ENCODE results near the gene TNFRSF25.
"Not testable (repeated sequence)": the region's sequence is repeated elsewhere in the genome, so short reads cannot be mapped to it uniquely, and the experiment has no call there.

TNFRSF25 gene

DNA sequence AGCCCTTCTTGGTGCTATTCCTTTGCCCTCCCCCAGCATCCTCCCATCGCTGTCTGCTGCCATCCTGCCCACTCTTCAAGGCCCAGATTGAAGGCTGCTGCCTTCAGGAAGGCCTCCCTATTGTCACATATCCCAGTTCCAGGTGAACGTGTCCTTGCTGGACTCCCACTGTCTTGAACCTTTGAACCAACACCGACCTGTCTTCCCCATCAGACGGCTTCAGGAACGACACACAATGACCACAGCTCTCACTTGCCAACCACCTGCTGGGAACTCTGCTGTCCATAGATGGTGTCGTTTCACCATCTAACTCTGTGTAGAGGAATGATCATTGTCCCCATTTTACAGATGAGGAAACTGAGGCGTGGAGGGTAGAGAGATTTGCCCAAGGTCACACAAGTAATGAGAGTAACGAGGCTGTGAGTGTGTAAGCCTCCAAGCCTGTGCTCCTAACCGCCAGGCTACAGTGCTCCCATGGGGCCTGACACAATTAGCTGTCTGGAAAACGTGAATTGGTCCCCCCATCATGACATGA, 35.4 kb upstream of the TNFRSF25 start:
- DNase-seq: no peak

DNA sequence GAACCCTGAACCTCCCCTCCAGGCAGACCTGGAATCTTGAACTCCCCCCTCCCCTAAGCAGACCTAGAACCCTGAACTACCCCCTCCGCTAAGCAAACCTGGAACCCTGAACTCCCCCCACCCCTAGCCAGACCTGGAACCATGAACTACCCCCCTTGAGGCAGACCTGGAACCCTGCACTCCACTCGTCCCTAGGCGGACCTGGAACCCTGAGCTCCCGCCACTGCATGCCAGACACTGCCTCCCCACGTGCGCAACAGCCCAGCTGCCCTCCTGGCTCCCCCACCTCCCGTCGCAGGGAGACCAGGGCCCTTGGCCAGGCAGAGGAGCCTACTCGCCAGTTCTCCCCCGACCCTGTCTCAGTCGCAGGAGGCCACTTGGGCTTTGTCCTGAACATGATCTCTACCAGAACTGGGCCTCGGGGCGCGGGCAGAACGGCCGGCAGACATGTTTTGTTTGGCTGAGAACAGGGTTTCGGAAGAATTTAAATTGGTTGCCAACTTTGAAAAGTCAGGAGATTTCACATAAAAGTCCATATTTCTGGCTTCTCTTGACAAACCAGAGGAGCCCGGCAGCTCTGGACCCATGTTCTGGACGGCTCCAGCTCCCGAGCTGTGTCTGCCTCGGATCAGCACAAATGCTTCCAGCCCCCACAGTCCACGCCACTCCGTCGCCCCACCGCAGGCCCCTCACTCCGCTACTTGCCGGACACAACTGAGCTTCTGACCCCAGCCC, 34.7 kb upstream of the TNFRSF25 start:
- DNase-seq: no peak

DNA sequence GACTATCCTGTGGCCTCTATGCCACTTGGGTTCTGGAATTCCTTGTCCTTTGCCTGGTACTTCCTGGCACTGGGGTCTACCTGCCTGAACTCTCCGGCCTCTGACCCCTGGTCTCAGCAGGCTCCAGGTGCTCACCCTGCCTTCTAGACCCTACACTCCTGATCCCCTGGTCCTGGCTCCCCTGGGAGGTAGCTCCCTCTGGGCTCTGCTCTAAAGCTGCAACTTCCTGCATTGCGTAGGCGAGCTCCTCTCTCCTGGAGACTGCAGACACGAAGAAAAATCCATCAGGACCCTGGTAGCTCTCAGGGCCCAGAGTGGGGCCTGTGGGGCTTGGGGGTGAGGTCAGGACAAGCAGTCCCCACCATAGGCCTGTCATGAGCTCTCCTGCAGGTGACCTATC, 33.3 kb upstream of the TNFRSF25 start:
- no peak for DNase-seq

GRCh38 chr1:6498576-6499111, 32.7 kb upstream of the TNFRSF25 start:
- no peak for DNase-seq

DNA sequence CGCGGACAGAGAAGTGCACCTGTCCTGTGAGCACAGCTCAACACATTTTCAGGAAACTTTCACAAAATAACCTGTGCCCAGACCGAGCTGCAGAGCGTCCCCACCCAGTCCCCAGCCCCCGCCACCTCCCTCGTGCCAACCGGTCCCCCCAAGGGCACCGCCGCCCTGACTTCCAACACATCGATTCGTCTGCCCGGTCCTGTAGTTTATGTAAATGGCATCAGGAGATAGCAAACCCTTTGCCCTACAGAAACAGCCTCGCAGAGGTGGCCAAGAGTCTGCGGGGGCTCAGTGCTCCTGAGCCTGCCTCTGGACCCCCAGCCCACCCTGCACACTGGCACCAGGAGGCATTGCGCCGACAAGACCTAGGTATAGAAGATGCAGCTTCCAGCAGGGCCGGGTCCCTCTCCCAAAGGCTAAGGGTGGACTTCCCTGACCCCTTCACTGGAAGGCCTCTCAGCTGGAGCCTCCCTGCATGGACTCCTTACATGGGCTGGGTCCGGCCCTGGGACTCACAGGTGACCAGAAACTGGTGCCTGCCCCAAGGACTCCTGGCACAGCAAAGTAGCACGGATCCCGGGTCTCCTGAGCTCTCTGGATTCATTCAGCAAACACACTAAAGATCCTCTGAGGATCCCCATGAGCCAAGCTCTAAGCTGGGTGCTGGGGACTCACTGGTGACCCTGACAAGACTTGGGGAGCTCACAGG, 32.0 kb upstream of the TNFRSF25 start:
- no peak for DNase-seq

GRCh38 chr1:6497215-6497866, 31.4 kb upstream of the TNFRSF25 start:
- peak; percentile 62 for DNase-seq

DNA sequence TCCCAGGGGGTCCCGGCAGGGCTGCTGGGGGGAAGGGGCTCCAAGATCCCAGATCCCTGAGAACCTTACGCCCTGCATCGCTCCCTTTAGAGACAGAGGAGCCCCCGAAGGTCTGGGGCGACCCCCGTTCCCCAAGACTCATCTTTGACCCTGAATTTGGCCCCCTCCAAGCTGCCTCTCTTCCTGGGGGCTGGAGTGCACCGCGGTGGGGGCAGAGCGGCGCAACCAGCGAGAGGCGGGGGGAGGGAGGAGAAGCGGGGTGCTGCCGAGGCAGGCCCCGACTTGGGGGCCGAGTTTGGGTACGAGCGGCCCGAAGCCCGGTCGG, 30.9 kb upstream of the TNFRSF25 start:
- no peak for DNase-seq

DNA sequence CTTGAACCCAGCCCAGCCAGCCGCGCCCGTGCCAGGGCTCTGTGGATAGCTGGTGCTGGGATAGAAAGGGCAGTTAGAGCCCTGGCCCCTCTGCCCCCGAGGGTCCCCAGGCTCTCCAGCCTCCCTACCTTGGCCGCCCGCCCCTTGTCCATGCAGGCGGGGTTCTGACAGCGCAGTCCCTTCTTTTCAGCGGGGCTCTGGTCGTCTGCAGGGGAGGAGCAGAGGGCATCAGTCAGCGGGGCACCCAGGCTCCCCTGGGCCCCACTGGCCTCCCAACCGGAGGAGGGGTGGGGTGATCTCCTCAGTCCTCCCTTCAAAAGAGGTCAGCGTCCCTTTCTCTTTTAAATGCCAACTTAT, 30.4 kb upstream of the TNFRSF25 start:
- DNase-seq: no peak

- no peak for DNase-seq
Measured at GRCh38 chr1:6495540-6496364, 29.8 kb upstream of the TNFRSF25 start.

DNA sequence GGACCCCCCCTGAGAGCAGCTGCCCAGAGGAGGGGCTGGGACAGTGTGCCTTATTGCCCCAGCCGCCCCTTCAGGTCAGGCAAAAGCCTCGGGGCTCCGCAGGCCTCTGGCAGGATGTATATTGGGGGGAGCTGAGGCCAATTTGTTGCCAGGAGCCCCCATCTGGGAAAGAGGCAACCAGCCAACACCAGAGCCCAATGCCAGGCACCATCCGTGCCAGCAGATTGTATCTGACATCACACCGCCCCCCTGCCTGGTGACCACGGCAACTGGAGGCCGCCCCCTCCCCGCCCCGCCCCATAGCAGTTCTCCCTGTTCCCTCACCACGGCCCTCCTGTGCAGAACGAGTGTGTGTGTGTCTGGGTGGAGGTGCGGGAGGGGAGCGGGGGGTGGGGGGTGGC, 29.1 kb upstream of the TNFRSF25 start:
- no peak for DNase-seq

GRCh38 chr1:6494627-6495026, 28.7 kb upstream of the TNFRSF25 start:
- no peak for DNase-seq

DNA sequence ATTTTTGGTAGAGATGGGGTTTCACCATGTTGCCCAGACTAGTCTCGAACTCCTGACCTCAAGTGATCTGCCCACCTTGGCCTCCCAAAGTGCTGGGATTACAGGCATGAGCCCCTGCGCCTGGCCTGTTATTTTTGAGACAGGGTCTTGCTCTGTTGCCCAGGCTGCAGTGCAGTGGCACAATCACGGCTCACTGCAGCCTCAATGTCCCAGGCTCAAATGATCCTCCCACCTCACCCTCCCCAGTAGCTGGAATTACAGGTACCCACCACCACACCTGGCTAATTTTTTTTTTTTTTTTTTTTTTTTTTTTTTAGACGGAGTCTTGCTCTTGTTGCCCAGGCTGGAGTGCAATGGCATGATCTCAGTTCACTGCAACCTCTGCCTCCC, 27.9 kb upstream of the TNFRSF25 start:
- DNase-seq: not testable (repeated sequence)

DNA sequence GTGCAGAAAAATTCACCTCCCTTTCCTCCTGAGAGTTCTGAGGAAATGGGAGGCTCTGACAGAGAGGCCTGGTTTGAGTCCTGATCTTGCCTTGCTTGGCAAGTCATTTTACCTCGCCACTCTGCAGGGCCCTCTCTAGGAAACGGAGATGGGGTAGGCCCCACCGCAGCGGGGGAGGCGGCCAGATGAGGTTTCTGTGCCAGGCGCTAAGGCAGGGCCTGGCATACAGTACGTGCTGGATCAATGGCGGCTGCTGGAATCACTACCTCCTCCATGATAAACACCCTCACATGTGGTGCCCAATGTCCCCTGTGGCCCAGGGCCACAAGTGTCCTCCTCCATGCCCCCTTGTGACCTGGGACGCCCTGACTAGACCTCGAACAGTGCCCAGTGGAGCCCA, 26.0 kb upstream of the TNFRSF25 start:
- DNase-seq: no peak

- DNase-seq: no peak
Measured at GRCh38 chr1:6491480-6491962, 25.5 kb upstream of the TNFRSF25 start, which contains the start of gene PLEKHG5. PLEKHG5 (minus strand) TSS chr1:6491667; CDS start chr1:6477571, 14,096 bp downstream.

- DNase-seq: no peak
Measured at GRCh38 chr1:6491081-6491449, 25.1 kb upstream of the TNFRSF25 start.

- peak; percentile 56 for DNase-seq
Measured at GRCh38 chr1:6490181-6491080, 24.5 kb upstream of the TNFRSF25 start.

- DNase-seq: peak; percentile 79
Measured at GRCh38 chr1:6489799-6490180, 23.8 kb upstream of the TNFRSF25 start.

- DNase-seq: no peak
Measured at GRCh38 chr1:6489383-6489765, 23.4 kb upstream of the TNFRSF25 start.

DNA sequence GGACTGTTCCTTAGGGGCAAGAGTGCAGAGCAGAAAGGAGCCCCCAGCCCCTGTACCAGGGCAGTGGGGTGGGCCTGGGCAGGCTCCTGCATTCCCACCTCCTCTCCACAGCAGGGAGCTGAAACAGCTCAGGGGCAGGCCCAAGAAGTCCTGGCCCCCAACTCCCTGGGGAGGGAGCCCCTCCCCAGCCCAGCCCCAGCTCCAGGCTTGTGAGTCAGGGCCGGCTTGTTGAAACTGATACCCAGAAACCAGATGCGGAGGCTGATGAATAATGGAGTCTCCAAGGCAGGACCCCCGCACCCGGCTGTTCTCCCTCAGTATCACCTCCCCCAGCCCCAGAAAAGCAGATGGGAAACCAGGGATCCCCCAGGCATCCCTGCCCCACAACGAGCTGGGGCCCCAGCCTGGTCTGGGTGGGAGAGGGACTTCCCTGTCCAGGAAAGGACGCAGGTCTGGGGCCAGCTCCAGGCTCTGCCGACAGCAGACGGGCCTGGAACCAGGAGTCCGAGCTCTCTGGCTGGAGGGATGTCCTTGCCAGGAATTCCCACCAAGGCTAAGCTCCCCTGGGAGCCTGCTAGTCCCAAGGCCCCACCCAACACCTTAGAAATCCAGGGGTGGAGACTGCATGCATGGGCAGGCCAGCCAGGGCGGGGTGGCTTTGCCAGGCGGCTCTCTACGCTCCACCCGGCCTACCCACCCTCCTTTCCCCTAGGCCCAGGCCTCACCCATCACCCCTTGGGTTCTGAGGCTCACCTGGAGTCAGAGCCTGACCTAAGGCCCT, 22.8 kb upstream of the TNFRSF25 start:
- no peak for DNase-seq

DNA sequence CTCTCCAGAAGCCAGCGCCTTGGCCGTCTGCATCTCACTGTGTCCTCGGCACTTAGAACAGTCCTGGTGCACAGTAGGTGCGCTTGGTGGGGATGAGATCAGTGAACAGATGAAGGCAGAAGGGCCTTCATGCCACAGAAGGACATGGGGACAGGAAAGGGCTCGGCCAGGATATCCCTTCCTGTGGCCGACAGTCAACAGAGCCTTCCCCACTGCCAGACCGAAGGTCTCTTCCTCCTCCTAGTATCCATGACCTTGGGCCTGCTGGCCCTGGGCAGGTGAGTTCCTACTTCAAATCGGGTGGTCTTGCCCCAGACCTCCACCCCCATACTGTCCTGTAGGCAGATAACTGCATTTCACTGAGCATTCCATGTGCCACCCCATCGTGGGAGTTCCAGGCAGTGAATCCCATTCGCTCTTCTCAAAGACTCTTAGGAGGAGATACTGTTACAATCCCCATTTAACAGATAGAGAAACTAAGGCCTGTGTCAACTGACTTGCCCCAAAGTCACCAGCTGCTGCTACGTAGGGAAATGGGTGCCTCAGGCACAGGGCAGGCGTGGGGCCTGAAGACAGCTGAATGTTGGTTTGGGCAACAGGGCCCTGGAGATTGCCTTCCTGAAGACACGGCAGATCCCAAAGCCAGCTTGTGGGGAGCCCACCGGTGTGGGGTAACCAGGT, 22.0 kb upstream of the TNFRSF25 start:
- DNase-seq: no peak
